ENCODE data around the gene OR5B21. TPM values are rescaled to one million over a fixed set of nuclear protein-coding genes. Genes with fewer than 3 reads are reported as not detected.

The OR5B21 gene
- polyA plus RNA-seq, 1 of the 3 experiments (the other 2 are of a cell fraction), result not detected

GRCh38 chr11:58549644-58550043 is 41.7 kb upstream of the OR5B21 start (continued):
- TF ChIP-seq IRF3 (IDR thresholded peaks at IDR 0.05; ENCODE audit: low read depth, low read length) (no peak), GATA2 (CRISPR knock-in tag; IDR thresholded peaks at IDR 0.05) (no peak)

- Histone ChIP-seq H3K9me3 (no peaks in the 10 kb centered on the region), H3K4me3 (ENCODE audit: low read depth in 2 of 2, low read length in 1 of 2) (no peak overlapping the region), H3K27me3 (ENCODE audit: insufficient read depth) (no peaks in the 10 kb centered on the region), H3K4me2 (no peak overlapping the region), H2AFZ (ENCODE audit: low read depth) (no peak overlapping the region), H4K20me1 (ENCODE audit: insufficient read depth) (no peaks in the 10 kb centered on the region), H3K27ac (ENCODE audit: low read depth in 2 of 2, low read length in 1 of 2) (no peak overlapping the region), H3K9me2 (no peaks in the 10 kb centered on the region), H3K79me2 (ENCODE audit: insufficient read depth) (no peaks in the 10 kb centered on the region), H3F3A (replicated peaks; ENCODE audit: insufficient read depth) (no peaks in the 10 kb centered on the region), H3K36me3 (replicated peaks in 1 of 2; ENCODE audit: control insufficient read depth in 1 of 2, insufficient read depth in 2 of 2, low read length in 1 of 2) (peaks cover 29 to 46% of the 10 kb centered on the region in 2 experiments), H3K9ac (no peak overlapping the region), H3K4me1 (ENCODE audit: control insufficient read depth in 1 of 2, insufficient read depth in 2 of 2, low read depth in 1 of 2, low read length in 1 of 2) (no peaks in the 10 kb centered on the region)
- 24% methylated on average over 1 of the region's 1 CpG for WGBS (ENCODE audit: low lambda C conversion rate)
- TF ChIP-seq RCOR1 (IDR thresholded peaks at IDR 0.05; ENCODE audit: low read length), result no peak
- TF ChIP-seq ELF1 (IDR thresholded peaks at IDR 0.05), result no peak
- no peak for TF ChIP-seq JUND (IDR thresholded peaks at IDR 0.05)
- TF ChIP-seq CHD2 (IDR thresholded peaks at IDR 0.05; ENCODE audit: low read length, partially characterized antibody), result no peak
- no peak for TF ChIP-seq NRF1 (IDR thresholded peaks at IDR 0.05; ENCODE audit: low read depth, low read length)
- TF ChIP-seq NFIC (IDR thresholded peaks at IDR 0.05; ENCODE audit: borderline replicate concordance), result no peak
- ChIA-PET POLR2A (no interaction called here), CTCF (interaction anchor here (1.1 kb wide), 1 partner anchor 21 kb away, joined by 3 read pairs; no protein-coding TSS in a partner anchor)
- no peak for DNase-seq
Observed at GRCh38 chr11:58546841-58547240, 38.9 kb upstream of the OR5B21 start.

GRCh38 chr11:58531865-58532341 is 24.0 kb upstream of the OR5B21 start:
- POLR2A ChIA-PET, result no interaction called here
- H3K9ac ChIP-seq, result no peak overlapping the region
- no peak for TF ChIP-seq CHD2 (IDR thresholded peaks at IDR 0.05; ENCODE audit: low read length, partially characterized antibody)
- TF ChIP-seq EZH2phosphoT487 (IDR thresholded peaks at IDR 0.05; ENCODE audit: borderline replicate concordance, low read depth), result no peak
- no peak for TF ChIP-seq TCF12 (IDR thresholded peaks at IDR 0.05)
- no peak for TF ChIP-seq TEAD4 (IDR thresholded peaks at IDR 0.05; ENCODE audit: borderline replicate concordance, insufficient read depth)
- no peak for TF ChIP-seq IRF3 (IDR thresholded peaks at IDR 0.05; ENCODE audit: low read depth, low read length)
- no peak for TF ChIP-seq GATA2 (CRISPR knock-in tag; IDR thresholded peaks at IDR 0.05)
- TF ChIP-seq MEF2A (IDR thresholded peaks at IDR 0.05; ENCODE audit: borderline replicate concordance, low read depth), result no peak
- TF ChIP-seq USF2 (IDR thresholded peaks at IDR 0.05; ENCODE audit: borderline replicate concordance, low read depth, low read length), result no peak
- no peak for TF ChIP-seq ZBTB33 (IDR thresholded peaks at IDR 0.05; ENCODE audit: borderline replicate concordance, low read depth)
- no peak for TF ChIP-seq FOSL2 (IDR thresholded peaks at IDR 0.05; ENCODE audit: borderline replicate concordance, low read depth)
- no peak for TF ChIP-seq EP300 (IDR thresholded peaks at IDR 0.05; ENCODE audit: borderline replicate concordance in 1 of 2, low read depth in 1 of 2, low read length in 1 of 2)
- TF ChIP-seq YY1 (IDR thresholded peaks at IDR 0.05; ENCODE audit: low read depth), result no peak
- no peak for TF ChIP-seq NFIC (IDR thresholded peaks at IDR 0.05; ENCODE audit: borderline replicate concordance)
- TF ChIP-seq JUND (IDR thresholded peaks at IDR 0.05), result no peak
- no peak for TF ChIP-seq ELF1 (IDR thresholded peaks at IDR 0.05)
- TF ChIP-seq MXI1 (IDR thresholded peaks at IDR 0.05; ENCODE audit: low read depth, low read length), result no peak
- no peak for TF ChIP-seq SMC3 (IDR thresholded peaks at IDR 0.05; ENCODE audit: low read depth, low read length)
- no peak for TF ChIP-seq USF1 (IDR thresholded peaks at IDR 0.05; ENCODE audit: borderline replicate concordance, low read depth)

More at GRCh38 chr11:58531865-58532341, 24.0 kb upstream of the OR5B21 start:
- H3K9me3 ChIP-seq, result no peaks in the 10 kb centered on the region
- H4K20me1 ChIP-seq (ENCODE audit: insufficient read depth), result no peaks in the 10 kb centered on the region
- H3K4me1 ChIP-seq (ENCODE audit: control insufficient read depth in 1 of 2, insufficient read depth in 2 of 2, low read depth in 1 of 2, low read length in 1 of 2), result no peaks in the 10 kb centered on the region
- no peak for DNase-seq
- no peaks in the 10 kb centered on the region for H3K79me2 ChIP-seq (ENCODE audit: insufficient read depth)
- H3K4me2 ChIP-seq, result no peak overlapping the region
- H3K36me3 ChIP-seq (replicated peaks in 1 of 2; ENCODE audit: control insufficient read depth in 1 of 2, insufficient read depth in 2 of 2, low read length in 1 of 2), result peaks cover 0 to under 1% of the 10 kb centered on the region in 2 experiments
- no peak overlapping the region for H3K27ac ChIP-seq (ENCODE audit: low read depth in 2 of 2, low read length in 1 of 2)
- 88% methylated on average over 8 of the region's 25 CpGs for WGBS (ENCODE audit: low lambda C conversion rate)
- no peaks in the 10 kb centered on the region for H3K27me3 ChIP-seq (ENCODE audit: insufficient read depth)
- CTCF ChIA-PET, result interaction anchor here (1.5 kb wide), 2 partner anchors 8 to 22 kb away, joined by 5 to 6 read pairs; no protein-coding TSS in a partner anchor
- H3K4me3 ChIP-seq (ENCODE audit: low read depth in 2 of 2, low read length in 1 of 2), result no peak overlapping the region
- no peak overlapping the region for H2AFZ ChIP-seq (ENCODE audit: low read depth)
- H3F3A ChIP-seq (replicated peaks; ENCODE audit: insufficient read depth), result no peaks in the 10 kb centered on the region
- H3K9me2 ChIP-seq, result no peaks in the 10 kb centered on the region
